Ureter (tissue), 1 donor: ENCODE data around the gene SP7. TPM values are rescaled to one million over a fixed set of nuclear protein-coding genes. Genes with fewer than 3 reads are reported as not detected.

Source experiments
- total RNA-seq: library from RNA; stranded (reverse); gene quantifications from one replicate; pipeline ENCODE4 v1.2.4, GENCODE V29; 2023
- donor health status: DM: yes; HTN: yes; CAD: no.

Gene SP7
- total RNA-seq, 1 donor from 2014 or later = not detected

Other genes with a start within 250 kb of the SP7 start
- 133 TPM for gene IGFBP6, start 238.7 kb downstream of the SP7 start, total RNA-seq
- gene SOAT2, start 232.9 kb downstream of the SP7 start, total RNA-seq = 0.18 TPM
- gene ZNF740, start 155.6 kb downstream of the SP7 start, total RNA-seq = 56.8 TPM
- 65.7 TPM for gene CSAD, start 155.4 kb downstream of the SP7 start, total RNA-seq
- 15.8 TPM for gene ITGB7, start 129.1 kb downstream of the SP7 start, total RNA-seq
- 101 TPM for gene RARG, start 104.1 kb downstream of the SP7 start, total RNA-seq
- 2.3 TPM for gene ESPL1, start 68.1 kb downstream of the SP7 start, total RNA-seq
- 468 TPM for gene PFDN5, start 40.8 kb downstream of the SP7 start, total RNA-seq
- 50.0 TPM for gene MYG1, start 36.7 kb downstream of the SP7 start, total RNA-seq
- 44.1 TPM for gene AAAS, start 14.7 kb downstream of the SP7 start, total RNA-seq
- gene SP1, start 43.8 kb upstream of the SP7 start, total RNA-seq = 104 TPM
- not detected for gene AMHR2, start 87.5 kb upstream of the SP7 start, total RNA-seq
- gene PRR13, start 105.4 kb upstream of the SP7 start, total RNA-seq = 210 TPM
- 675 TPM for gene PCBP2, start 115.7 kb upstream of the SP7 start, total RNA-seq
- gene MAP3K12, start 163.1 kb upstream of the SP7 start, total RNA-seq = 19.9 TPM
- 38.3 TPM for gene TARBP2, start 164.9 kb upstream of the SP7 start, total RNA-seq
- not detected for gene NPFF, start 171.1 kb upstream of the SP7 start, total RNA-seq